DLD1 (cell line): ENCODE measurements around the gene GMEB2.
"Not testable (repeated sequence)": the region's sequence is repeated elsewhere in the genome, so short reads cannot be mapped to it uniquely, and the experiment has no call there.

Experiments used
- in situ Hi-C: cut with HindIII; loops from 2 replicates; pipeline ENCODE4 v1.10.0; 2017; ENCODE audit warnings: low sequenced_read_pairs

Gene GMEB2

DNA sequence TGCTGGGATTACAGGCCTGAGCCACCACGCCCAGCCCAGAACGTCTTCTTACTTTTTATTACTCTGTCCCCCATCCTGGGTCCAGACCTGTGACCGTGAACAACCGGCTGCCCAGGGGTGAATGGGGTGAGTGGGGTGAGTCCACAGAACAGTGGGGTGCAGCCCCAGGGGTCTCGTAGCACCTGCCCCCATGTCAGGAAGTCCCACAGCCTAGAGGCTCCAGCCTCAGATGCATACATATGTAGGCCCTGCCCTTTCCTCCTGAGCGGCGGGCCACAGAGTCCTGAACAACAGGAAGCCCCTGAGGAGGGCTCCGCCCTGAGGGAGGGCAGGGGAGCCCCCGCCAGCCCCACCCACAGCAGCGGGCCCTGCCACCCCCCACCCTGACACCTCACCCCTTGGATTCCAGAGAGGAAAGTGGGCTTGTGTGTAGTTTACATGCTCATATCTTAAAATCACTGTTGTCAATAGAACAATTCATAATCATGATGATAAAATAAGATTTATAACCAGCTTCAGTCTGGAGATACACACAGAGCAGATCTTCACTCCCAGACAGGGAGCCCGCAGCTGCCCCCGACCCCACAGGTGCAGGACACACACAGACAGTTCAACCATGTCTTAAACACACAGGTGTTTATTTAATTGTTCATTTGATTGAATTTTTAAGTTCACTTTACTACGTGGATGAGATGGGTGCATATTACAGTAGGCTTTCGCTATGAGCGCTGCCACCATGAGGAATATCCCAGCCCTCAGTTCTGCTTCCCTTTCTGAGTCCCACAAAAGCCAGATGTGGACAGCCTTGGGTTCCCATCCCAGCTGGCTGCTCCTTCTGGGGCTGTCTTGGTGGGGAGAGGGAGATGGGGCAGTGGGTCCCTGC is 12.4 kb upstream of the GMEB2 start:
- in situ Hi-C loops = no loop called here

DNA sequence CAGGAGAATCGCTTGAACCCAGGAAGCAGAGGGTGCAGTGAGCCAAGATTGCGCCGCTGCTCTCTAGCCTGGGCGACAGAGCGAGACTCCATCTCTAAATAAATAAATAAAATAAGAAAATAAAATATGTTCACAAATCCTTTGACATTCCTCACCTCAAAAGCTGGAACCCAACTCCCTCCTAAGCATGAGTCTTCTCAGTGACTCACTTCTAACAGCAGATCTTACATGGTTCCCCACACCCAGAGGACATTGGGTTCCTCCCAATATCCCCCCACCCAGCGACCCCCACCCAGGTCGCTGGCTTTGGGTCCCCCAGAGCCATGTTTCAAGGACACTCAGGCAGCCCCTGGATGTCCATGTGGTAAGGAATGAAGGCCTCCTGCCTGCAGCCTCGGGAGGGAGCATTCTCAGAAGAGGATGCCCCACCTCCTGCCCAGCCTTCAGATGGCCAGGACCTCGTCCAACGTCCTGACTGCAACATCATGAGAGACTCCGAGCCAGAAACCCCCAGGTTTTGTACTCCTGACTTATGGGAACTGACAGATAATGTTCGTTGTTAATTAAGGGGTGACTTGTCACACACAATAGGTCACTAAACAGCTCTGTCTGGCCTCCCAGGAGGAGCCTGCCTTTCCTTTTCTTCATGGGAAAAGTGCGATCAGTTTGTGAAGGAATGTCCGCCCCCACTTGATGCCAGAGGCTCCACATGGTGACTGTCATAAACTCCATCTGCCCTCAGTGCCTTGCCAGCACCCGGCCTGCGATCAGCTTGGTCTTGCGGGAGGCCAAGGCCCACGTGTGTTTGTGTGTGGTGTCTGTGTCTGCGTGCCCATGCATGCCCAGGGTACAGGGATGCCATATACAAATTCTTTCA is 10.1 kb upstream of the GMEB2 start:
- in situ Hi-C loops = no loop called here

DNA sequence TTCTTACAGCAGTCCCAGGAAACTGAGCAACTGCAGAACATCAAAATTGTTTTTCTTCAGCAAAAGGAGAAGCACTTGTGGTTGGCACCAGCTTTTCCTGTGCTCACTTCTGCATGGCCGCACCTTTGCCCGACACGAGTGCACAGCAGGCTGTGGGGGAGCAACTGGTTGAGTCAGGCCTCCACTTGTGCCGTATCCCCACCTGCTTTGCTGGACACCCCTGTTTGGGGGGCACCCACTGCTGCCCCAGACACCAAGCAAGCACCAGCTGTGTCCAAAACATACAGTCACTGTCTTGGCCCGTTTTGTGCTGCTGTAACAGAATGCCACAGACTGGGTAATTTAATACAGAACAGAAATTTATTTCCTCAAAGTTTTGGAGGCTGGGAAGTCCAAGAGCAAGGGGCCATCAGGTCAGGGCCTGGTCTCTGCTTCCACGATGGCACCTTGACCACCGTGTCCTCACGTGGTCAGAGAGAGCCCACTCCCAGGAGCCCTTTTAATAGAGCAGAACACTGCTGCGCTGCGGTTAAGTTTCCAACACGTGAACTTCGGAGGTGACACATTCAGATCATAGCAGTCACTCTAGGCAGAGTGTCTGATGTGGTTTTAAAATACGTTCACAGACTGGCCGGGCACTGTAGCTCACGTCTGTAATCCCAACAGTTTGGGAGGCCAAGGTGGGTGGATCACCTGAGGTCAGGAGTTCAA is 8.7 kb upstream of the GMEB2 start:
- in situ Hi-C loops = no loop called here

DNA sequence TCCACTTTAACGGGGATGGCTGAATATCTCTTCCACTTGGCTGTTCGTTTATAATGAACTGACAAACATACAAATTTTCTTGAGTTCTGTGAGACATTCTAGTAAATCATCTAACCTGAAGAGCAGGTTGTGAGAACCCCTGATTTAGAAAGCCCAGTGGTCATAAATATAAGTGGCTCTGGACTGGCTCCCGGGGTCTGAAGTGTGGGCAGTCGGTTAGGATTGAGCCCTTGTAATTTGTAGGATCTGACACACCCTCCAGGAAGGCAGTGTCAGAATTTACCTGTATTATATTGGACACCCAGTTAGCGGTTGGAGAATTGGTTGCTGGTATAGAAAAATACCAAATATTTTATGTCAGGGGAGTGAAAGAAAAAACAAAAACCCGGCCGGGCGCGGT is 6.8 kb upstream of the GMEB2 start:
- in situ Hi-C loops = no loop called here

DNA sequence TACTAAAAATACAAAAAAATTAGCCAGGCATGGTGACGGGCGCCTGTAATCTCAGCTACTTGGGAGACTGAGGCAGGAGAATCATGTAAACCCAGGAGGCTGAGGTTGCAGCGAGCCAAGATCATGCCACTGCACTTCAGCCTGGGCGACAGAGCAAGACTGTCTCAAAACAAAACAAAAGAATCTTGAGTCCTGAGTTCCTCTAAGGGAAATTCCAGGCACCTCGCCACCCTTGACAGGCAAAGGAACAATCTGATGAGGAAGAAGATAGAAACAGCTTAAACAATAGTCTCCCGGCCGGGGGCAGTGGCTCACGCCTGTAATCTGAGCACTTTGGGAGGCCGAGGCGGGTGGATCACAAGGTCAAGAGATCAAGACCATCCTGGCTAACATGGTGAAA is 4.5 kb upstream of the GMEB2 start:
- in situ Hi-C loops = not testable (repeated sequence)

DNA sequence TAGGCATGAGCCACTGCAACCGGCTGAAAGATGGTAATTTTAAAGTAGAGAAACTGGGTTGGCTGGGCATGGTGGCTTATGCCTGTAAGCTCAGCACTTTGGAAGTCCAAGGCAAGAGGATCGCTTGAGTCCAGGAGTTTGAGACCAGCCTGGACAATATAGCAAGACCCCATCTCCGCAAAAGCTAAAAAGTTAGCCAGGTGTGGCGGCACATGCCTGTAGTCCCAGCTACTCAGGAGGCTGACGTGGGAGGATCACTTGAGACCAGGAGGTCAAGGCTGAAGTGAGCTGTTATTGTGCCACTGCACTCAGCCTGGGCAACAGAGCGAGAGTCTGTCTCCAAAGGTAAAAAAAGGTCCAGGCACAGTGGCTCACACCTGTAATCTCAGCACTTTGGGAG is 4.1 kb upstream of the GMEB2 start:
- in situ Hi-C loops = not testable (repeated sequence)

GRCh38 chr20:63628246-63628975 is 1.5 kb upstream of the GMEB2 start:
- in situ Hi-C loops = no loop called here

GRCh38 chr20:63627751-63628245 is 897 bp upstream of the GMEB2 start:
- in situ Hi-C loops = no loop called here

GRCh38 chr20:63627129-63627750 is 339 bp upstream of the GMEB2 start:
- in situ Hi-C loops = no loop called here

- in situ Hi-C loops = no loop called here
These were observed 1.0 kb downstream of the GMEB2 start for GRCh38 chr20:63625771-63626423.

DNA sequence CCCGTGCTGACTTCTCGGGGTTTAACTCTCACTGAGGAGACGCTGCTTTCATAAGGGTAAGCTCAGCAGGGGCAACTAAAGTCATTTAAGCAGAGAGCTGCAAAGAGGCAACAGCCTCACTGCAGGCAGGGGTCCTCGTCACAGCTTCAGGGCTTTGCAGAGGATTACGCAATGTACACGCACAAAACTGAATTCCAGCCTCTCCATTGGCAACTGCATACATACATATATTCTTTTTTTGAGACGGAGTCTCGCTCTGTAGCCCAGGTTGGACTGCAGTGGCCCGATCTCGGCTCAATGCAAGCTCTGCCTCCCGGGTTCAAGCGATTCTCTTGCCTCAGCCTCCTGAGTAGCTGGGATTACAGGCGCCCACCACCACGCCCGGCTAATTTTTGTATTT is 2.4 kb downstream of the GMEB2 start:
- in situ Hi-C loops = no loop called here

DNA sequence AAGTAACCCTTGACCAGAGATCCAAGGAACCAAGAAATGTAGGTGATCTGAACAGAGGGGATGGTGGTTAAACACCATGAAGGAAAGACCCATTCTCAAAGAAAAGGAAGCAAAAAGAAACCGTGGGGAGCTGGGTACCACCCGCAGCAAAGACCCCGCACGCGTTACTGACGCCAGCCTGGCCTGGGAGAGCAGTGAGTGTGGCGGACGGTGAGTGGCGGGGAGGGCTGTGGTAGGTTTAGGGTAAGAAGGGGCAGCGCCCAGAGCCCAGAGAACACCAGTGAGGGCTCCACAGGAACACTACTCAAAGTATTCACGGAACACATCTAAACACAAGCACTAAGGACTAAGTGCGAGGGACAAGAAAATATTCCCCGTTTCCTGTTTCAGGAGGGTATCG is 4.2 kb downstream of the GMEB2 start:
- in situ Hi-C loops = no loop called here

- in situ Hi-C loops = no loop called here
These were observed 4.8 kb downstream of the GMEB2 start for GRCh38 chr20:63622096-63622495.

DNA sequence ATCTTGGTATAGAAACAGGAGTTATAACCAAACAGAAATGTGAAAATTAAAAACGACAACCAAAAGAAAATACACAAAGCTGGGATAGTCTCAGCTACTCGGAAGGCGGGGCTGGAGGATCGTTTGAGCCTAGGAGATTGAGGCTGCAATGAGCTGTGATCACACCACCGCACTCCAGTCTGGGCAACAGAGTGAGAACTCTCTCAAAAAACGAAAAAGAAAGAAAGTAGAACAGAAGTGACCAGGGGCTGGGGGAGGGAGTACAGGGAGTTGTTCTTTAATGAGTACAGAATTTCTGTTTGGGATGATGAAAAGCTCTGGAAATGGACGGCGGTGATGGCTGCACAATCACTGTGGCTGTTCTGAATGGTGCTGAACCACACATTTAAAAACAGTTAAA is 5.9 kb downstream of the GMEB2 start:
- in situ Hi-C loops = no loop called here

DNA sequence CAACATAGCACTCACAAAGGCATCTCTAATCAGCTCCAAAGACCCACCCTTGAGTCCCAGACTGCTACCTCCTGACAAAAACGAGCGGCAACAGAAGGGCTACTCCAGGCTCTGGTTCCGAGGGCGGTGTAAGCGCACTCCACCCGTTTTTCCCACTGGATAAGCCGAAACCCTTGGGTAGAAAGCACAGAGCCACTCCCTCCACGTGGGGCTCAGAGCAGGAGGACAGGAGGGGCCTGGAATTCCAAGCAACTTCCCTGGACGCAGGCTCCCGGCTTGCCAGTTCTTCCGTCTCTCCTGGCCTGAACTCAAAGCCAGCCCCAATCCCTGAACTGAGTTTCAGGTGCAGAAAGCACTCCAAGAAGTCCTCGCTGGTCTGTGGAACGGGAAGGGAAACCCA is 7.4 kb downstream of the GMEB2 start:
- in situ Hi-C loops = no loop called here

DNA sequence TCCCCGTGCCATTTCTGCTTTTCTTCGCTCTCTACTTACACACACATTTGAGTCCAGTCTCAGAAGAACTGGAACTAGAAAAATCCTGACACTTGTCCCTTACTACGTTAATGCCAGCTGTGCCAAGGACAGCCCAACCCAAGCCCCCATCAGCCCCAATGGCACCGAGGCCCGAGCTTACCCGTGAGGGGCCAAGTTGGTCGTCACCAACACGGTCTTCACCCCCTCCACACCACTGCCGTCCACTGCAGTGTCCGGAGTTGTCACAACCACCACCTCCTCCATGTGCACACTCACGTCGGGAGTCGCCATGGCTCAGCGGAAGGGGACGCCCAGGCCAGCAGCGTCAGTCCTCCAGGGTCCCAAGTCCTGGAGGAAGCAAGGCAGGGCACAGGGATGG is 7.8 kb downstream of the GMEB2 start:
- in situ Hi-C loops = no loop called here

GRCh38 chr20:63618291-63618980 is 8.5 kb downstream of the GMEB2 start:
- in situ Hi-C loops = no loop called here

DNA sequence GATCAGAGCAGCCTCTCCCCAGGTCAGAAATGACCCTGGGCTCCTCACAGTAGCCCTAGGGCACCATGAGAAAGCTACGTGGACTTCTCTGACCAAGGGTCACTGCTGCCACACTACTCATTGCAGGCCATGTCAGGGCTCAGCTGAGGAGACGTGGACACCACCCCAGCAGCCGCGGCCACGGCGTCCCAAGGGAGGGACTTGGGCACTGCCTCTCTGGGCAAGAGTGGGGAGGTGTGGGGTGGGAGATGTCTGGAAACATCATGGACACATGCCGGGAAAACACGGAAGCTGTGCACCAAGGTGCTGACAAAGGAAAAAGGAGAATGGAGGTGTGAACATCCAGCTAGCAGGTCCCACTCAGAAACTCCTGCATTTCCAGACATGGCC is 9.0 kb downstream of the GMEB2 start:
- in situ Hi-C loops = no loop called here
